Stimulated activated CD8-positive, alpha-beta memory T cell treated with anti-CD3 and anti-CD28 coated beads, Interleukin-12 subunit alpha, Interleukin-12 subunit beta, amount 100 ng/mL, for 24 hours (primary cell): Measurements from ENCODE around the gene POLR3E.
"Not testable (repeated sequence)": the region's sequence is repeated elsewhere in the genome, so short reads cannot be mapped to it uniquely, and the experiment has no call there.

Experiments used
- DNase-seq: peaks from one replicate; pipeline ENCODE4 v3.0.0-alpha.2; 2020; ENCODE audit errors: extremely low read depth

The POLR3E gene

GRCh38 chr16:22293137-22294106, 3.8 kb upstream of the POLR3E start:
- DNase-seq = no peak

- DNase-seq = no peak
Observed at GRCh38 chr16:22296225-22297113, 740 bp upstream of the POLR3E start.

GRCh38 chr16:22297871-22298733, 893 bp downstream of the POLR3E start:
- peak; percentile 36 for DNase-seq

- no peak for DNase-seq
Observed at GRCh38 chr16:22299036-22299435, 1.8 kb downstream of the POLR3E start.

GRCh38 chr16:22300427-22301071, 3.3 kb downstream of the POLR3E start:
- no peak for DNase-seq

GRCh38 chr16:22301423-22301822, 4.2 kb downstream of the POLR3E start:
- DNase-seq = not testable (repeated sequence)

GRCh38 chr16:22302776-22303363, 5.7 kb downstream of the POLR3E start:
- DNase-seq = no peak

- no peak for DNase-seq
Observed at GRCh38 chr16:22304411-22304810, 7.2 kb downstream of the POLR3E start.

- DNase-seq = no peak
Observed at GRCh38 chr16:22306788-22307187, 9.6 kb downstream of the POLR3E start.

- DNase-seq = no peak
Observed at GRCh38 chr16:22307838-22308237, 10.6 kb downstream of the POLR3E start.

GRCh38 chr16:22308824-22309520, 11.8 kb downstream of the POLR3E start:
- no peak for DNase-seq

- no peak for DNase-seq
Observed at GRCh38 chr16:22311520-22311919, 14.3 kb downstream of the POLR3E start.

- DNase-seq = no peak
Observed at GRCh38 chr16:22312897-22313781, 15.9 kb downstream of the POLR3E start.

- DNase-seq = no peak
Observed at GRCh38 chr16:22313876-22314470, 16.8 kb downstream of the POLR3E start.

GRCh38 chr16:22314661-22315626, 17.7 kb downstream of the POLR3E start:
- DNase-seq = no peak

- no peak for DNase-seq
Observed at GRCh38 chr16:22315979-22316378, 18.8 kb downstream of the POLR3E start.

GRCh38 chr16:22316411-22316811, 19.2 kb downstream of the POLR3E start:
- DNase-seq = no peak
